Measurements from ENCODE around the gene ZFYVE28. TPM values are rescaled to one million over a fixed set of nuclear protein-coding genes. Genes with fewer than 3 reads are reported as not detected.

The ZFYVE28 gene
- total RNA-seq, 4 donors from 2014 or later = 8.5 to 15.0 (median 11.7) TPM

GRCh38 chr4:2262145-2262943, 156.1 kb downstream of the ZFYVE28 start:
- TF ChIP-seq, protein P1, sequence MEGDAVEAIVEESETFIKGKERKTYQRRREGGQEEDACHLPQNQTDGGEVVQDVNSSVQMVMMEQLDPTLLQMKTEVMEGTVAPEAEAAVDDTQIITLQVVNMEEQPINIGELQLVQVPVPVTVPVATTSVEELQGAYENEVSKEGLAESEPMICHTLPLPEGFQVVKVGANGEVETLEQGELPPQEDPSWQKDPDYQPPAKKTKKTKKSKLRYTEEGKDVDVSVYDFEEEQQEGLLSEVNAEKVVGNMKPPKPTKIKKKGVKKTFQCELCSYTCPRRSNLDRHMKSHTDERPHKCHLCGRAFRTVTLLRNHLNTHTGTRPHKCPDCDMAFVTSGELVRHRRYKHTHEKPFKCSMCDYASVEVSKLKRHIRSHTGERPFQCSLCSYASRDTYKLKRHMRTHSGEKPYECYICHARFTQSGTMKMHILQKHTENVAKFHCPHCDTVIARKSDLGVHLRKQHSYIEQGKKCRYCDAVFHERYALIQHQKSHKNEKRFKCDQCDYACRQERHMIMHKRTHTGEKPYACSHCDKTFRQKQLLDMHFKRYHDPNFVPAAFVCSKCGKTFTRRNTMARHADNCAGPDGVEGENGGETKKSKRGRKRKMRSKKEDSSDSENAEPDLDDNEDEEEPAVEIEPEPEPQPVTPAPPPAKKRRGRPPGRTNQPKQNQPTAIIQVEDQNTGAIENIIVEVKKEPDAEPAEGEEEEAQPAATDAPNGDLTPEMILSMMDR (IDR thresholded peaks at IDR 0.05; ENCODE audit: low read depth) = no peak

DNA sequence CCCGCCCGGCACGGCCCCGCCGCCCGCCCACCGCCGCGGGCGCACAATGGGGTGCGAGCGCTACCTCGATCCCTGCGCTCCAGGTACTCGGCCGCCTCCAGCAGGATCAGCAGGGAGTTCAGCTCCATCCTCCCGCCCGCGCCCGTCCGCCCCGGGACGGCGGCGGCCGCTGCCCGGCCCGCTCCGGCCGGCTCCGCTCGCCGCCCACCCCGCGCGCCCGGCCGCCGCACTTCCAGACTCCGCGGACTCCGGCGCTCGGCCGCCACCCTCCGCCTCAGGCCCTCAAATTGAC, 156.6 kb downstream of the ZFYVE28 start, which contains the start of gene MXD4:
Gene MXD4 (minus strand): TSS at position 257 of the 292 bp plus-strand sequence. CDS start 129 bp downstream, at position 128.
- TF ChIP-seq, protein P1 (IDR thresholded peaks at IDR 0.05; ENCODE audit: low read depth) = no peak

DNA sequence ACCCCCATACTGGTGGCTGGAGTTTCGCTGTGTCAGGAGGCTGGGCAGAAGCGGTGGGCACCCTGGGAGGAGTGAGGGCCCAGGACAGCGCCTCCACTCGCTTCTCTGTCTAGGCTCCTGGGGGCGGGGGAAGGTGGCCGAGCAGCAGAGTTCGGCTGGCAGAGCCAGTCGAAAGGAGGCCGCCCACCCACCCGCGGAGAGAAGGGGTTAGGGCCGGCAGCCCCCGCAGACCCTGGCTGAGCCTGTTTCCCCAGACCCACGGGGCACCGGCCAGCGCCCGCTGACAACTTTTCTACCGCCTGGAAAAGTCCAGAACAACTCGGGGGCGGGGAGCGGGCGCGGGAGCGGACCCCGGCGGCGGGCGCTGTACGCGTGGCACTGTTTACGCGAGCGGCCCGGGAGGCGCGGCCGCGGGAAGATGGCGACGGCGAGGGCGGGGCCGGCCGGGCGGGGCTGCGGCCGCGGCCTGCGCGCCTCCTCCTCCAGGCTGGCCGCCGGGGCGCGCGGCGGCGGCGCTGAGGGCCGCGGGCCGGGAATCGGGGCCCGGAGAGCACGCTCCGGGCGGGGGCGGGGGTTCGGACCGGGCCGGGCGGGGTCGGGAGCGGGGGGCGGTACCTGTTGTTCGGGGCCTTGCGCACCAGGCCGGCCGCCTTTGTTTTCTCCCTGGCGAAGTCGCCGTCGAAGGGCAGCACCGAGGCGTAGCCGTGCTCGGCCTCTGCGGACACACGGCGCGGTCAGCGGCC, 157.2 kb downstream of the ZFYVE28 start:
- TF ChIP-seq, protein P1 (IDR thresholded peaks at IDR 0.05; ENCODE audit: low read depth) = no peak

- TF ChIP-seq, protein P1 (IDR thresholded peaks at IDR 0.05; ENCODE audit: low read depth) = no peak
Measured at GRCh38 chr4:2260344-2261109, 157.9 kb downstream of the ZFYVE28 start.

DNA sequence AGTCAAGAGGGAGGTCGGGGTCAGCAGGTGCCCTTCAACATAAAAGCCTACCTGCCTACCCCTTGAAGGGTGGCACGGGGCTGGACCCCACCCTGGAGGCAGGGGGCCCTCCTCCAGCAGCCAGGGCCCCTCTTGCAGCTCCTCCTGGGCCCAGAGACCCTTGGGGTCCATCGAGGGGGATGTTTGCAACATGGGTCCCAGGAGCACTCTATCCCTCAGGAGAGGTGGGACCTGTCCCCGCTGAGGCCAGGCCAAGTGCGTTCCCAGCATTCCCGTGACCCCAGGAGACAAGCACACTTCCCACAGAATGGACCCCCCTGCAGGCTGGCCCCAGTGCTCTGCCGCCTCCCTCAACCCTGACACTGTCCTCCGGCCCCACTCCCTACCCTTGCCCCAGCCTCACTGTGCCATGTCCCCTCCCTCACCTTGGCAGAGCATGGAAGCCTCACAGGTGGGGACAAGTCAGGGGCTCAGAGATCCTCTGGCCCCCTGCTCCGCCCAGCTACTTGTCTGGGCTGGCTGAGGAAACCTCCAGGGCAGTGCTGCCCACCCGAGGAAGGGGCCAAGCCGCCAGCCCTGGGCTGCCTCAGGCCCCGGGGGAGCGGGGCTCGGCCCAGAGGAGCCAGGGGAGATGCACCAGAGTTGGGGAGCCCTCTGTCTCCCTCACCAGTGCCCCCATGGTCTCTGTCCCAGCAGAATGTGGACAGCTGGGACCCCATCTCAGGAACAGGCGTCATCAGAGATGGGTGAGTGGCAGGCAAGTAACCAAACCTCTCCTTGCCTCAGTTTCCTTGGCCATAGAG, 158.7 kb downstream of the ZFYVE28 start:
- TF ChIP-seq, protein P1 (IDR thresholded peaks at IDR 0.05; ENCODE audit: low read depth) = no peak

DNA sequence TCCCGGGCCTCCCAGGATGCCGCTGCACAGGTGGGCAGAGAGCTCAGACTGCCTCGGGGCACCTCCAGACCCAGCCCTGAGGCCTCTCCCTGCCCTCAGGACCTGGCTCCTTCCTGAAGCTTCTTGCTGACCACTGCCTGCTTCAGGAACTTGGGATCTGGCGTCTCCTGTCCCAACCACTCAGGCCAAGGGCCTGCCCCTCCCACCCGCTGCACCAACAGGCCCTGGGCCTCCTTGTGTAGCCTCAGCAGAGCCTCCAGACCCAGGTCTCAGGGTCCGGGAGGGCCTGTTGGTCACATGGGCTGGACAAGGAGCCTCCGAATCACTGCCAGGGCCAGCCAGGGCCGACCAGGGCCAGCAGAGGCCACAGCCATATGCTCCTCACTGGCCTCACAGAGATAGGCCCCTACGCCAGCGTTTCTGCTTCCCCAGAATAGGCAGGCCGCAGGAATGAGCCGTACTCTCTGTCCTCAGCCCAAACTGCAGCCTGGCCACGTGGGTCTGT, 159.4 kb downstream of the ZFYVE28 start:
- TF ChIP-seq, protein P1 (IDR thresholded peaks at IDR 0.05; ENCODE audit: low read depth) = no peak
